Naive thymus-derived CD8-positive, alpha-beta T cell (primary cell): ENCODE measurements around the gene C5orf34. TPM values are rescaled to one million over a fixed set of nuclear protein-coding genes. Genes with fewer than 3 reads are reported as not detected.
"Not testable (repeated sequence)": the region's sequence is repeated elsewhere in the genome, so short reads cannot be mapped to it uniquely, and the experiment has no call there.

Source experiments
- ATAC-seq, 2 donors: fragments of 150-1000 bp; cut with Tn5 transposase in 1 of 2; sonication (Bioruptor Pico), chemical (Tn5 transposase) in 1 of 2; 1 replicate in 1 of 2; 2 replicates in 1 of 2; pipeline ENCODE4 v1.10.0; 2021; ENCODE audit warnings: mild to moderate bottlenecking in 2 of 2, moderate library complexity in 2 of 2
- POLR2A ChIA-PET: fragments of 350-600 bp; sonication (Branson Sonifier 250); formaldehyde crosslinking; loops from one replicate; lab custom pipeline; 2021; ENCODE audit warnings: antibody characterized with exemption; lab: Charles Lee
- DNase-seq, 10 donors: peaks; one replicate each; pipeline versions ENCODE4 v3.0.0 to v3.0.0-alpha.2; 2020 to 2022
- H3K27ac Mint-ChIP-seq, 10 donors: one replicate each; pipeline ENCODE4 v1.8.0; 2020 to 2022; ENCODE audit warnings: mild to moderate bottlenecking in 10 of 10, mixed read lengths in 10 of 10, moderate library complexity in 4 of 10, inconsistent platforms in 1 of 10
- H3K27me3 Mint-ChIP-seq, 5 donors: one replicate each; pipeline ENCODE4 v1.8.0; 2021 to 2022; ENCODE audit warnings: mixed read lengths in 5 of 5
- H3K36me3 Mint-ChIP-seq, 3 donors: one replicate each; pipeline ENCODE4 v1.8.0; 2020 to 2022; ENCODE audit warnings: mixed read lengths in 3 of 3, mild to moderate bottlenecking in 2 of 3, inconsistent platforms in 1 of 3
- H3K4me1 Mint-ChIP-seq, 4 donors: one replicate each; pipeline ENCODE4 v1.8.0; 2021 to 2022; ENCODE audit warnings: mixed read lengths in 4 of 4
- H3K4me3 Mint-ChIP-seq, 10 donors: one replicate each; pipeline ENCODE4 v1.8.0; 2020 to 2022; ENCODE audit warnings: mild to moderate bottlenecking in 10 of 10, mixed read lengths in 10 of 10, moderate library complexity in 6 of 10, inconsistent platforms in 1 of 10
- H3K9me3 Mint-ChIP-seq, 9 donors: one replicate each; pipeline ENCODE4 v1.8.0; 2020 to 2022; ENCODE audit warnings: mixed read lengths in 9 of 9, mild to moderate bottlenecking in 3 of 9, inconsistent platforms in 1 of 9, moderate library complexity in 1 of 9
- polyA plus RNA-seq, 3 donors: library from polyadenylated mRNA; unstranded; fragments of 300-500 nt; fragmentation: Illumina TruSeq; gene quantifications; one replicate each; pipeline ENCODE4 v1.2.3, GENCODE V29; 2021
- total RNA-seq, 8 experiments: library from RNA in 2 of 8; stranded (reverse) in 2 of 8; gene quantifications; one replicate each; pipeline ENCODE4 v1.2.3 and lab custom pipeline; 2021 to 2026

C5orf34 gene, protein sequence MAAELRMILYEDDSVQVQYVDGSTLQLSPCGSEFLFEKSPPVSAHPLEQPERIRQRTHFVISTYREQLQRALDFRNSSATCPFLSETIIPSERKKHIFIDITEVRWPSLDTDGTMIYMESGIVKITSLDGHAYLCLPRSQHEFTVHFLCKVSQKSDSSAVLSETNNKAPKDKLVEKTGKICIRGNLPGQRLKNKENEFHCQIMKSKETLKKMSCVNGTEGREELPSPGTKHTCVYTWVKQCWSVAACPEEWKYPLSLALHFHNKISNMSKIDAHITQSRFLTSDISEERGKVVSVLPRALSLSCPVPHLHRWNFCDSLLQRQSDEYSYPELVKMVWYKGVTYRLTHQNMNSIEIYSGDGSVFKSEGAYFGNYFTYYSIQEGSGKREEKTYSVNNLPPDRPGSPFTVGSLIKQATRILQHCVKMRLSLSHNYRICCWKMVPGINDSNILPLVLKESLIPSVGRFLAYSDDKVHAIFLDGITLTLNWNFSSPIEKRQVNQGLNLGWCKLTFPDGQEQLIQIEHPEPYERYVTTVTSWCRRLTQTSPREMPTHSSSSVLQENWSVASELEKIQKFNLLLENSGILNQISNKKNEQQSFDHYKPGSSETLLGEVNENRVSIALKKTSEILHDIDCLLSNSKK
- total RNA-seq, result 1 to 10 TPM; 5.3 to 7.4 TPM
- polyA plus RNA-seq, result 1 to 10 TPM in 1 of 3 donors, under 1 TPM in 2; 0.77 to 2.0 (median 0.87) TPM
- 2.6 to 9.5 (median 5.5) reads per million in 6 experiments for total RNA-seq (lab: John Stamatoyannopoulos, UW)

DNA sequence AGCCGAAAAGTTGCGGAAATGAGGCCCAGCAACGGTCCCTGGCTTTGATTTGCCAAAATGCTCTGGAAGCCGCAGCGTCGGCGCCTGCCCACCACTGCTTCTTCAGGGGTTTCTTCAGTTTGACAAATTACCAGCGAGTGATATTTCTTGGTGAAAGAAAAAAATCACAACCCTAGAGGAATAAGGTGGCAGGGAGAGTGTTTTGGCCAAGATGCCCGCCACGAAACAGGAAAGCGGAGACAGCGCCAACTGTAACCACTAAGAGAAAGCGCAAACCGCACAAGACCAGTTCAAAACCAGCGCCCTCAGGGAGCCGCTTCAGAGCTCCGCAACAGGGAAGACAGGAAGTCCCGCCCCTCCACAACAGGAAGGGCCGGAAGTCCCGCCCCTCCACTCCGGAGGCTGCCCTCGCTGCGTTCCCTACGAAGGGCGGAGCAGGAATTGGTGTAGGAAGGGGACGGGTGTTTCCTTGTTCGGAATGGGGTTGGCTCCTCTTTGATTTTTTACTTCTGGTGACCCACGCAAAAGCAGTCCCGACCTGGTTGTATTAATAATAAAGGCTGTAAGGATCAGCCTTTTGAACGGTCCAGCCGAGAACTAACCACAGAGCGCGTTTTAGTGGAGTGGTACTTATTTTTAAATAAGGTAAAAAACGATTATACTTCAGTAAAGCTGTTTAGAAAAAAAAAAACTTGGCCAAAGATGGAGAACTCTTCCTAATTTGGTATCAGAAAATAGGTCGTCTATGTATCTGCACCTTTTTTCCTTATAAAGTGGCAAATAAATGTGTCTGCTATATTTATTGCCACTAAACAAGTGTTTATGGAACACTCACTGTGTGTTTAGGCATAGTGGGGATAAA is at the start of gene C5orf34:
C5orf34 (minus strand) TSS at position 333 of the 862 bp plus-strand sequence. CDS start 5,809 bp downstream, outside the sequence.
- Mint-ChIP-seq H3K27me3 (no peaks in the 10 kb centered on the region), H3K4me3 (peak within 1 kb of the TSS; percentile 91 to 99 (median 96)), H3K9me3 (no peaks in the 10 kb centered on the region), H3K36me3 (peaks cover 0 to 2% (median 0%) of the 10 kb centered on the region in 3 donors), H3K27ac (peak within 1 kb of the TSS; percentile 93 to 99 (median 98)), H3K4me1 (peaks cover 16 to 38% (median 32%) of the 10 kb centered on the region in 4 donors)
- DNase-seq, result peak; percentile 86 to 96 (median 91)
- ATAC-seq, result peak; percentile 86
- POLR2A ChIA-PET, result interaction anchor here (0.7 to 2.2 kb wide), 6 partner anchors 8 to 202 kb away, joined by 3 to 61 read pairs (median 5); partner anchors contain the start of genes HMGCS1, NNT and TMEM267

DNA sequence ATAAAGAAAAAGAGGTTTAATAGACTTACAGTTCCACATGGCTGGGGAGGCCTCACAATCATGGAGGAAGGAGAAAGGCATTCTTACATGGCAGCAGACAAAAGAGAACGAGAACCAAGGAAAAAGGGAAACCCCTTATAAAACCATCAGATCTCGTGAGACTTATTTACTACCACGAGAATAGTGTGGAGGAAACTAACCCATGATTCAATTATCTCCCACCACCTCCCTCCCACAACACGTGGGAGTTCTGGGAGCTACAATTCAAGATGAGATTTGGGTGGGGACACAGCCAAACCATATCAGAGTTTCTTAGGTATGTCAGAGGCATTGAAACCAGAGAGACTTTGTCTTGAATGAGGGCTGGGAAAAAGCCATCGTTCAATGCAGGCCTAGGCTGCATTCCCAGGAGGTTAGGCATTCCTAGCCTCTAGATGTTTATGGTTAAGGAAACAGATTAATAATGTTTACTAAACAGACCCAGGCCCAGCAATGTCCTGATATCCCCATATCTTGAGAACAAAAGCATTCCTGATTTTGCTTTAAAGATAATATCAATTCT is 49.4 kb upstream of the C5orf34 start:
- H3K27ac Mint-ChIP-seq, result no peak overlapping the region
- H3K27me3 Mint-ChIP-seq, result peaks cover 4 to 17% (median 9%) of the 10 kb centered on the region in 5 donors
- no peak overlapping the region for H3K4me3 Mint-ChIP-seq
- no peak for DNase-seq
- no peaks in the 10 kb centered on the region for H3K36me3 Mint-ChIP-seq
- ATAC-seq, result no peak
- POLR2A ChIA-PET, result no interaction called here
- no peaks in the 10 kb centered on the region for H3K9me3 Mint-ChIP-seq
- no peaks in the 10 kb centered on the region for H3K4me1 Mint-ChIP-seq

DNA sequence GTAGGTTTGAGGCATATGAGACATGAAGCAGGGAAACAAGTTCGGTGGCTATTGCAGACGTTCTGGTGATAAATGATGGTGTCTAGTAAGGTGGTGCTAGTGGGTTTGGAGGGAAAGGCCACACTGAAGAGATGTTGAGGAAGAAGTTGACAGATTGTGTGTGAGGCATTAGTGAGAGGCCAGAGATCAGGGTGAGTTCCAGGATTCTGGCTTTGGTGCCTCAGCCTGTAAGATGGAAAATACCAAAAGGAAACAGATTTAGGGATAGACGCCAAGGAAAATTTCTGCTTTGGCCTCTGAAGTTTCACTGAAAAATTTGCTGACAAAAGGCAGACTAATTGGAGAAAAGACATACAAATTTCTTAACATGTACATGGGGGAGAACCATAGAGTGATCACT is 48.4 kb upstream of the C5orf34 start:
- DNase-seq (no peak), ATAC-seq (no peak)
- Mint-ChIP-seq H3K27ac (no peak overlapping the region), H3K4me1 (peaks cover 0 to 2% (median 0%) of the 10 kb centered on the region in 4 donors), H3K27me3 (peaks cover 4 to 17% (median 9%) of the 10 kb centered on the region in 5 donors), H3K4me3 (no peak overlapping the region), H3K9me3 (no peaks in the 10 kb centered on the region), H3K36me3 (no peaks in the 10 kb centered on the region)
- POLR2A ChIA-PET, result no interaction called here

DNA sequence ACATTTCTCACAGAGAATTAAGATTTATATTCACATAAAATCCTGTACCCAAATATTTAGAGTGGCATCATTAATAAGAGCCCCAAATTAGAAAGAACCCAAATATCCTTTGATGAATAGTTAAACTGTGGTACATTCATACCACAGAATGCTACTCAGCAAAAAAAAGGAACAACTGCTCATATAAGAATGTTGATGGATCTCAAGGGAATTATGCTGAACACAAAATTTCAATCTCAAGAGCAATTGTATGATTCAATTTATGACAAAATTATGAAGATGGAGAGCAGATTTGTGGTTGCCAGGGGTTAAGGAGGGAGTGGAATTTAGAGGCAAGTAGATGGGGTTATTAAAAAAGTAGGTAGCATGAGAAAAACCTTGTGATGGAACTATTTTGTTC is 46.4 kb upstream of the C5orf34 start:
- Mint-ChIP-seq H3K27ac (no peak overlapping the region), H3K4me3 (no peak overlapping the region), H3K27me3 (peaks cover 4 to 17% (median 9%) of the 10 kb centered on the region in 5 donors), H3K36me3 (no peaks in the 10 kb centered on the region), H3K4me1 (peaks cover 4 to 9% (median 6%) of the 10 kb centered on the region in 4 donors), H3K9me3 (no peaks in the 10 kb centered on the region)
- POLR2A ChIA-PET, result no interaction called here
- no peak for ATAC-seq
- DNase-seq, result no peak

DNA sequence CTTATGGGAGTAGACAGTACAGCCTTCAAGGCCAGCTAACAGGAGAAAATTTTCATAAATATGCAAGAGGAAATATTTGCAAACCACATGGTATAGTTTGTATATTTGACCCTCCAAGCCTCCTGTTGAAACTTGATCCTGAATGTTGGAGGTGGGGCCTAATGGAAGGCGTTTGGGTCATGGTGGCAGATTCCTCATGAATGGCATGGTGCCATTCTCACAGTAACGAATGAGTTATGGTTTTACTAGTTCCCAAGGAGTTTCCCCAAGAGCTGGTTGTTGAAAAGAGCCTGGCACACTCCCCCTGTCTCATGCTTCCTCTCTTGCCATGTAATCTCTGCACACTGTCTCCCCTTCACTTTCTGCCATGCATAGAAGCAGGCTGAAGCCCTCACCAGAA is 45.2 kb upstream of the C5orf34 start:
- POLR2A ChIA-PET, result interaction anchor here (6.3 kb wide), 1 partner anchor 76 kb away, joined by 76 read pairs; the partner anchor contains the start of gene TMEM267
- ATAC-seq, result no peak
- peaks cover 0 to 4% (median 0%) of the 10 kb centered on the region in 3 donors for H3K36me3 Mint-ChIP-seq
- H3K27ac Mint-ChIP-seq, result peak overlapping the region in 1 of 10 donors; percentile 76
- no peak overlapping the region for H3K4me3 Mint-ChIP-seq
- H3K4me1 Mint-ChIP-seq, result peaks cover 4 to 9% (median 6%) of the 10 kb centered on the region in 4 donors
- no peak for DNase-seq
- no peaks in the 10 kb centered on the region for H3K9me3 Mint-ChIP-seq
- peaks cover 4 to 17% (median 9%) of the 10 kb centered on the region in 5 donors for H3K27me3 Mint-ChIP-seq

DNA sequence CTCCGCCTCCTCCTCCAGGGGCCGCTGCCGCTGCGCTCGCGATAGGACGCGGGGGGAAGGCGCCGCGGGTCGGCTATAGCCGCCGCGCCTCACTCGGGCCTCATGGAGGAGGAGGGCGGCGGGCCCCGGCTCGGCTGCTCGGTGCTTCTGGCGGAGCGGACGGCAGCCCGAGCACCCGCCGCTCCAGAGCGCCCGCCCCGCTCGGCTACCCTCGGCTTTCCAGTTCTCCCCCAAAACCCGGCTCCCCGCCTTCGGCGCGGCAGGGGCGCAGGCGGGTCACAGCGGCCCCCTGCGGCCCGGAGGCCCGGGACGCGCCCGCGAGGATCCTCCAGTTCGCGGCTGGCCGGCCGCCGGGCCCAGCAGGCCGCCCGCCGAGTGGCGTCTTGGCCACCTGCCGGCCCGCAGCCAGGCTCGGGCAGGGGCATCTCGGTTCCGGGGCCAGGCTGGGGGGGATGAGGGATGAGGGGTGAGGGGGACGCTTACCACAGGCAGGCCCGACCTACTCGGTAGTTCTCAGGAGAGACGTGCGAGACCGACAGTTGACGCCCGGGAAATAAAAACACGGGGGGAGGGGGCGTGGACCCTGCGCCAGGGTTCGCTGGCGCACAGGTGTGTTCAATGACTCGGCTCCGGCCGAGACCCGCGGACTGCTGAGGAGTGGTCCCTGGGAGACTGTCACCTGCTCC is 42.1 kb upstream of the C5orf34 start, which contains the start of gene PAIP1:
PAIP1 (minus strand) TSS at position 221 of the 686 bp plus-strand sequence. CDS start 231 bp downstream, outside the sequence.
- peak; percentile 80 to 84 for ATAC-seq
- Mint-ChIP-seq H3K27ac (peak within 1 kb of the TSS; percentile 93 to 100 (median 98)), H3K27me3 (peaks cover 2 to 9% (median 4%) of the 10 kb centered on the region in 5 donors), H3K4me1 (peaks cover 4 to 9% (median 6%) of the 10 kb centered on the region in 4 donors), H3K36me3 (peaks cover 0 to 6% (median 0%) of the 10 kb centered on the region in 3 donors), H3K4me3 (peak within 1 kb of the TSS in 9 of 10 donors; percentile 82 to 96 (median 93)), H3K9me3 (no peaks in the 10 kb centered on the region)
- peak; percentile 75 to 91 (median 81) for DNase-seq
- POLR2A ChIA-PET, result interaction anchor here (0.7 to 6.3 kb wide), 11 partner anchors 12 to 564 kb away, joined by 3 to 76 read pairs (median 8); partner anchors contain the start of genes HMGCS1, NNT, TMEM267 and ZNF131

DNA sequence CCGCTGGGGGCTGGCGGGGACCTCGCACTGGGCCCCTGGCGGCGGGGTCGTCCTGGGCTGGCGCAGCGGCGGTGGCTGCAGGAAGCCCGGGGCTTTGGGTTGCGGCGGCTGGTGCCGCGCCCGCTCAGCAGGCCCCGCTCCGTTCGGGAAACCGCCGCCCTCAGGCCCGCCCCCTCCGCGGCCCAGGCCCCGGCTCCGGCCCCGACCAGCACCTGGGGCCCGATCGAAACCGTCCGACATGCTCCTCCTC is 41.6 kb upstream of the C5orf34 start:
- not testable (repeated sequence) for H3K9me3 Mint-ChIP-seq, H3K36me3 Mint-ChIP-seq, DNase-seq, H3K27me3 Mint-ChIP-seq, H3K4me1 Mint-ChIP-seq
- peak; percentile 54 for ATAC-seq
- H3K4me3 Mint-ChIP-seq, result peak overlapping the region in 7 of 10 donors; percentile 61 to 95 (median 92)
- POLR2A ChIA-PET, result interaction anchor here (0.7 to 6.3 kb wide), 9 partner anchors 12 to 492 kb away, joined by 3 to 76 read pairs (median 4); partner anchors contain the start of genes HMGCS1, NNT, TMEM267 and ZNF131
- H3K27ac Mint-ChIP-seq, result peak overlapping the region in 5 of 10 donors; percentile 76 to 99 (median 95)

DNA sequence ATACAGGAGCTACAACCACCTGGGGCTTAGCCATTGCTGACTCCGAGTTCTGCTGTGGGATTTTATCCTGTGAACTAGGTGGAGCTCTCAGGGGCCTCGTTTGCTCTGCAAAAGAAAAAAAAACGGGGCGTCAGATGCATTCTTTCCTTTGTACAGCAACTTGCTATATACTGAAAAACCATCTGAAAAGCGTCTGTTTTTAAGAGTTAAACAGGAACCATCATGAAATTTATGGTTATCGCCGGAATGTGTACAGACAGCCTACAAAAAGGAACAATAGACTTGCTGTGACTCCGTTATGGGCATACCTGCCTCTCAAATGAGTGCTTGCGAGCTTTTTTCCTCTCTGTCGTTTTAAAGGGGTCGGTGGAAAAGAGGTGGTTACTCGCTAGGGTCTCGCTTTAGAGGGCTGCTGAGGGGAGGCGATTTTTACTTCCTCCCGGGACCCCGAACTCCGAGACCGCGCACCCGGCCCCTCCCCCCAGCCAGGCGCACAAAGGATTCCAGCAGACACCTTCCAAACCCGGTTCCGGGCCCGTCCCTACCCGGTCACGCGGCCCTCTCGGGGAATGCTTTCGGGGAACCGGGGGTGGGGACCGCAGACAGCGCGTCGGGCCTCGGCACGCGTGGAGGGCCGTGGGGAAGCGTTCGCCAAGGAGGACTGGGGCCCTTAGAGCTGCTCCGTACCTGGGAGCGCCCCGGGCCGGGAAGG is 41.1 kb upstream of the C5orf34 start:
- peak overlapping the region in 9 of 10 donors; percentile 82 to 95 (median 90) for H3K4me3 Mint-ChIP-seq
- peaks cover 0 to 3% (median 1%) of the 10 kb centered on the region in 5 donors for H3K27me3 Mint-ChIP-seq
- POLR2A ChIA-PET, result interaction anchor here (0.5 to 6.3 kb wide), 12 partner anchors 11 to 492 kb away, joined by 3 to 76 read pairs (median 4); partner anchors contain the start of genes HMGCS1, NNT, TMEM267 and ZNF131
- H3K27ac Mint-ChIP-seq, result peak overlapping the region in 9 of 10 donors; percentile 76 to 97 (median 95)
- DNase-seq (peak in 6 of 10 donors; percentile 24 to 67 (median 34)), ATAC-seq (peak; percentile 1 to 4)
- H3K4me1 Mint-ChIP-seq, result peaks cover 4 to 10% (median 8%) of the 10 kb centered on the region in 4 donors
- H3K9me3 Mint-ChIP-seq, result no peaks in the 10 kb centered on the region
- peaks cover 0 to 8% (median 0%) of the 10 kb centered on the region in 3 donors for H3K36me3 Mint-ChIP-seq

DNA sequence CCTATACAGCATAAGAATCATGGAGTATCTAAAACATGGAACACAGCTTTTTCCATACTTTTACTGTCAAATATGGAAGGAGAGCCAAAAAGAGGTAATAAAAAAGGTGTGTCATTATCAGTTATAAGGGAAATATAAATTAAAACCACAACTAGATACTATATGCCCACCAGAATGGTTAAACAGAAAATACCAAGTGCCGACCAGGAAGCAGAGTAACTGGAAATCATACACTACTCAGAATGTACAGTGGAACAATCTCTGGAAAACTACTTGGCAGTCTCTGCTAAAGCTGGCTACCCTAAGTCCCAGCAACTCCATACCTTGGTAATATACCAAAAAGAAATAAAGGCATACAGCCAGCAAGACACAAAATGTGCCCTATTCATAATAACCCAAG is 39.5 kb upstream of the C5orf34 start:
- peaks cover 8 to 18% (median 16%) of the 10 kb centered on the region in 4 donors for H3K4me1 Mint-ChIP-seq
- DNase-seq (no peak), ATAC-seq (no peak)
- no peaks in the 10 kb centered on the region for H3K9me3 Mint-ChIP-seq
- no peak overlapping the region for H3K4me3 Mint-ChIP-seq
- no peaks in the 10 kb centered on the region for H3K27me3 Mint-ChIP-seq
- POLR2A ChIA-PET, result interaction anchor here (0.8 to 6.3 kb wide), 4 partner anchors 10 to 433 kb away, joined by 5 to 76 read pairs (median 9); partner anchors contain the start of genes NNT, TMEM267 and ZNF131
- H3K27ac Mint-ChIP-seq, result peak overlapping the region in 1 of 10 donors; percentile 26
- peaks cover 0 to 21% (median 3%) of the 10 kb centered on the region in 3 donors for H3K36me3 Mint-ChIP-seq

DNA sequence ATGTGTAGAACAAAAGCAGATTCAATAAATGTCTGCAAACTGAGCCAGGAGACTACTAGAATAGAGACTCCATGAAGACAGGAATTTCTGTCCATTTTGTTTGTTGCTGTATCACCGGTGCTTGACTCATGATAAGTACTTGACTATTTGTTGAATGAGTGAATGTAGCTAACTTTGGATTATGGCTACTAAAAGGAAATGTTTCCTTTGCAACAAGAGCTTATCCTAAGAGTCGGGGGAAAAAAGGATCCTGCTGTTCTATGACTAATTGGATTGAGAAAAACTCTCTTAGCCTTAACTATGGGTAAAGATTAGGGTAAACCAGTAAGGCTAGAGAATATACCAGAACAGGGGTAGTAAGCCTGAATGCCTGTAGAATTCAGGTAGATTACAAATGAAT is 38.4 kb upstream of the C5orf34 start:
- Mint-ChIP-seq H3K9me3 (no peaks in the 10 kb centered on the region), H3K27me3 (no peaks in the 10 kb centered on the region), H3K4me1 (peaks cover 10 to 22% (median 20%) of the 10 kb centered on the region in 4 donors), H3K4me3 (no peak overlapping the region), H3K27ac (no peak overlapping the region), H3K36me3 (peaks cover 0 to 31% (median 3%) of the 10 kb centered on the region in 3 donors)
- ATAC-seq (no peak), DNase-seq (no peak)
- POLR2A ChIA-PET, result interaction anchor here (0.8 kb wide), 1 partner anchor 49 kb away, joined by 5 read pairs; the partner anchor contains the start of gene NNT
